IPS-18c (cell line): ENCODE data around the gene CDKN2AIPNL.
"Not testable (repeated sequence)": the region's sequence is repeated elsewhere in the genome, so short reads cannot be mapped to it uniquely, and the experiment has no call there.

ENCODE experiments used
- H3K4me3 ChIP-seq: 2 replicates; pipeline ENCODE4 v1.7.0; 2013; ENCODE audit warnings: low read depth, mild to moderate bottlenecking, low read length, moderate library complexity; ENCODE audit not compliant: insufficient read depth
- H3K9me3 ChIP-seq: one replicate; pipeline ENCODE4 v1.6.1; 2013; ENCODE audit warnings: mild to moderate bottlenecking, low read length, moderate library complexity; ENCODE audit not compliant: control insufficient read depth, insufficient read depth

The CDKN2AIPNL gene

DNA sequence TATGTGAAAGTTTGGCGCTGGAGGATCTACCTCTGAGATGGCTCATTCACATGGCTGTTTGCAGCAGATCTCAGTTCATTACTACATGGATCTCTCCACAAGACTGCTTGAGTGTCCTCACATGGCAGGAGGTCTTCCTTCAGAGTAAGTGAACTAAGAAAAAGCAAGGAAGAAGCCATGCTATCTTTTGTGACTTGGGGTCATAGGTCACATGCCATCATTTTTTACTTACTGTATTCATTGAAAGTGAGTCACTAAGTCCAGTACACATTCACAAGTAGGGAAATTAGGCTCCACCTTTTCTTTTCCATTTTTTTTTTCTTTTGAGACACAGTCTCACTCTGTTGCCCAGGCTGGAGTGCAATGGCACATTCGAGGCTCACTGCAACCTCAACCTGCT, 8.7 kb upstream of the CDKN2AIPNL start:
- H3K9me3 ChIP-seq: no peaks in the 10 kb centered on the region
- no peak overlapping the region for H3K4me3 ChIP-seq

DNA sequence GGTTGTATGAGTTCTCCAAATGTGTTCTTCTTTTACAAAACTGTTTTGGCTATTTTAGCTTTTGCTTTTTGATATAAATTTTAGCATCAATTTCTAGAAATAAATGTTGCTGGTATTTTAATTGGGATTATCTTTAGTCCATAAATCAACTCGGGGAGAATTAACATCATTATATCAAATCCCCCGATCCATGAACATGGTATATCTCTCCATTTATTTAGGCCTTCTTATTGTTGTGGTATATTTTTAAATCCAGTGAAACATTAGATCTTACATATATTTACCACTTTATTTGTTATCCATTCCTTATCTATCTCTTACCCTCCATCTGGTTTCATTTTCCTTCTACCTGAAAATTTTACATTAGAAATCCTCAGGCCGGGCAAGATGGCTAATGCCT, 7.3 kb upstream of the CDKN2AIPNL start:
- H3K4me3 ChIP-seq: no peak overlapping the region
- peaks cover 1% of the 10 kb centered on the region for H3K9me3 ChIP-seq

DNA sequence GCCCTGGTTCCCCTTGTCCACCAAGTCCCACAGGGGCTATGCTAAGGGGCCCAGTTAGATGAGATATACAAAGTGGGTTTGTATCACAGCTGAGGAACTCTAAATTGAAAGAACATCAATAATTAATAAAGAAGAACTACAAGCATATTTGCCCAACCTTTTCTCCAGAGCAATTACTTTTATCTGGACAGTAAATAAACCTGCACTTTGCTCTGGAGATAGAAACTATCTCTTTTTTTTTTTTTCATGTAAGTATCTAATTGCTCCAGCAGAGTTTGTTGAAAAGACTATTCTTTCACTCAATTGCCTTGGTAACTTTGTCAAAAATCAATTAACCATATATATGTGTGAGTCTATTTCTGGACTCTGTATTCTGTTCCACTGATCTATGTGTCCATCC, 6.0 kb upstream of the CDKN2AIPNL start:
- Histone ChIP-seq H3K9me3 (peaks cover 2% of the 10 kb centered on the region), H3K4me3 (no peak overlapping the region)

DNA sequence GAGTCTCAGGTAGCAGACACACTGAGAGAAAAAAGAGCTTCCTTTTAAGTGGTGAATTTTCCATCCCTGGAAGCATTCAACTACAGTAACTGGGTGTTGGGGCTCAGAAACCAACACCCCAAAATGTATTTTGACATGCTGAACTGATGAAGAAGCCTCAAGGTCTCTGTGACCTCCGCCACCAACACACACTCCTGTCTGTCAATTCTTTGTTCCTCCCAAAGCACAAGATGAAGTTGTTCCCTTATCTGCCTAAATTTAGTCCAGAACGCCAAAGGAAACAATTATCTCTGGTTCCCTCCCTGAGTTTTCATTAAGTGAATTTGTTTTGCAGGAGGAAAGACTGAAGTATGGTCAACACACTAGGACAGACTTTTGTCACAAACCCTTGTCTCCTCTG, 1.4 kb upstream of the CDKN2AIPNL start:
- Histone ChIP-seq H3K9me3 (peaks cover 2% of the 10 kb centered on the region), H3K4me3 (no peak overlapping the region)

DNA sequence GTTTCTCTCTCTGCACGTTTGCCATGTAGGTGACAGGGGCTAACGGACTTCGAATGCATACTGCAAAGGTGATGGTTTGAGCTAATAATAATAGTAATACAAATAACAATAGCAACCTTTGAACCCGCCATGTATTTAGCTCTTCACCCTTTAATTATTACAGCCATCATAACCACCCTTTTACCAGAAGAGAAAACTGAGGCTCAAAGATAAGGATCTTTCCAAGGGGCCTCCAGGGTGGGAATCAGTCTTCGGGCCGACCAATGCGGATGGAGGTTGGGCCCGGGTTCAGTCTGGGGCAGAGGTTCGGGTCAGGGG, 494 bp downstream of the CDKN2AIPNL start:
- Histone ChIP-seq H3K4me3 (peak overlapping the region; percentile 93), H3K9me3 (peaks cover 2% of the 10 kb centered on the region)

DNA sequence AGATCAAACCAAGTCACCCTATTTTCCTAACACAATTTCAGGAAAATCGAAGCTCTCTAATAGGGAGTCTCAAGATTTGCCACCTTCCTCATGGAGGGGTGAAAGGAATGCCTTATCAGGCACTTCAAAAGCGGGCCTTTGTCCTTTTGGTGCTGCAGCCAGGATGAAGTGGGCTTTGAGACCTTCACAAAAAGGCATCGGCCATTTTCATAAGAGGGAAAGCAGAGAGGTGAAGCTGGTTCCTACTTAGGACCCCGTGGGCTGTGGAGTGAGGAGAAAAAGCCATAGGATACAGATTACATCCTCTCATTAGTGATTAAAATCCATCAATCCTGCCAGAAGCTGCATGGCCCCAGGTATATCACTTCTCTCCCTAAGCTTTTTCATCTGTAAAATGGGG, 859 bp downstream of the CDKN2AIPNL start:
- peaks cover 2% of the 10 kb centered on the region for H3K9me3 ChIP-seq
- H3K4me3 ChIP-seq: peak overlapping the region; percentile 93

DNA sequence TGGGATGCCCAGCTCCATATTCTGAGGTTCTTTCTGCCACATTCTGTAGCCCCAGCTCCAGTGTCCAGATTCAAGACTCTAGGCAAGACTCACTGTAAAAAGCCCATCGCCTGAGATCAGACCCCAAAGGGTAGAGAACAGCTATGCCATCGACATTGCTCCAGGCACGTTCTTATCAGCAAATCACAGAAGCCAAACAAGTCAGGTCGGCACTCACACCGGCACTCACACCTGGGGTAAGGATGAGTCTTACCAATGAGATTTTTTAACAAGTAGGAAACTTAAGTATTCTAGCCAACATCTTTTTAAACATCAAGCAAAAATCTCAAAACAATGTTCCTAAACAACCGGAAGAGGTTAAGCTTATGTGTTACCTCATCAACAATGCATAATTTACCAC, 2.4 kb downstream of the CDKN2AIPNL start:
- H3K9me3 ChIP-seq: peaks cover 2% of the 10 kb centered on the region
- no peak overlapping the region for H3K4me3 ChIP-seq

DNA sequence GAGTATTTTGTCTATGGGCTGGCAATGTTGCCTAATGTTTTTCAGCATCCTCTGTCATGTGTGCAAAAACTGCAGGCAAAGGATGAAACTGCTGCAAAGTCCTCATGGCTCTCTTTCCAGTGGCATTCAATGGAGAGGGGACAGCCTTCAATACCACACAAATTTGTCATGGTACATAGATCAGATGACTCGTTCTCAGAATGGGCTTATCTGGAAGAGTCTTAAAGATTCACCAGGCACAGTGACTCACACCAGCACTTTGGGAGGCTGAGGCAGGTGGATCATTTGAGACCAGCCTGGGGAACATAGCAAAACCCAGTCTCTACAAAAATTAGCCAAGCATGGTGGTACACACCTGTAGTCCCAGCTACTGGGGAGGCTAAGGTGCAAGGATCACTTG, 5.3 kb downstream of the CDKN2AIPNL start:
- no peak overlapping the region for H3K4me3 ChIP-seq
- no peaks in the 10 kb centered on the region for H3K9me3 ChIP-seq

DNA sequence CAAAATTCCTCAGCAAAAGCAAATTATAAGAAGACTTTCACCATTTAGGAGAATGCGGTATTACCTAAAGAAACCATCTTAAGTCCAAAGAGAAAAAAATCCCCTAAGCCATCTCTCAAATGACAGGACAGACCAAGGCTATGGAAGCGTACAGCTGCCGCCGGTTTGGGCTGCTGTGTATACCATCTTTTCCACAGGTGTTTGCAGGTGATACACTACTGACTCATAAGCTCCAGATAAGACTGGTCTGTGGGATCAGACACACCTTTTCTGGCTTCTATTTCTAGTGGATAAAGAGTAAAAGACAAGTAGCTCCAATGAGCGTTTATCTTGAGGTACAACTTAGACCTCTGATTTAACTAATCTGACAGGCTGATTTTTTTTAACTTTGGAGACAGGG, 7.7 kb downstream of the CDKN2AIPNL start:
- Histone ChIP-seq H3K9me3 (no peaks in the 10 kb centered on the region), H3K4me3 (no peak overlapping the region)

DNA sequence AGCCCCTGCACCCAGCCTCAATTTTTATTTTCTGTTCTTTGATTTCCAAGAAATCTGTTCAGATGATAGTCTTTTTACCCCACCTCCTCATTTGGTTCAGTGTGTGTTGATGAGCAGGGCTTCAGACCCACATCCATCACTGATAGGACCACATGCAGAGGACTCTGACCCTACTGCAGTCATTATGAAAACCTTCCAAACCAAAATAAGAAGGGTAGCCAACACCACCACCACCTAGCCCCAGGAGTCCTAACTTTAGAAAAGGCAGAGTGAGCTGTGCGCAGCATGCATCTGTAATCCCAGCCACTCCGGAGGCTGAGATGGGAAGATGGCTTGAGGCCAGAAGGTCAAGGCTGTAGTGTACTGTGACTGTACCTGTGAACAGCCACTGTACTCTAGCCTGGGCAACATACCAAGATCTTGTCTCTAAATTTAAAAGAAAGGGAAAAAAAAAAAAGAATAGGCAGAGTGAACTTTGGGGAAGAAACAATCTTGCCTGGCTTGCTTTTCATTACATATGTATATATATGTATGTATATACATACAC, 13.0 kb downstream of the CDKN2AIPNL start:
- no peaks in the 10 kb centered on the region for H3K9me3 ChIP-seq
- H3K4me3 ChIP-seq: no peak overlapping the region

DNA sequence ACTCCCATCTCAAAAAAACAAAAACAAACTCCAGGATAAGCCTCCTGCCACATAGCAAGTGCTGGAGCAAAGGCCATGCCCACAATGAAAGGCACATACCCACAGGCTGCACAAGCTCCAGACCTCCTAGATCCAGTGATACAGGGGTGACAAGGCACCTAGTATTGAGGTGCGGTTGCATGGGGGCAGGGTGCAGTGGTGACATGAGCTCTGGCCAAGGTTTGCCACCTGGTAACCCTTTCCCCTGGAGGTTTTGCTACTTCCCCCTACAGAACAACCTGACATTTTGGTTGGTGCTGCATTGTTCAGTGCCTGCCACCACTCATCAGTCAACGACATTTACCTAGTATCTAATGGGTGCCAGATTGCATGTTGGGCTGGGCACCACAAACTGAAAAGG, 14.5 kb downstream of the CDKN2AIPNL start:
- H3K4me3 ChIP-seq: no peak overlapping the region
- H3K9me3 ChIP-seq: no peaks in the 10 kb centered on the region

DNA sequence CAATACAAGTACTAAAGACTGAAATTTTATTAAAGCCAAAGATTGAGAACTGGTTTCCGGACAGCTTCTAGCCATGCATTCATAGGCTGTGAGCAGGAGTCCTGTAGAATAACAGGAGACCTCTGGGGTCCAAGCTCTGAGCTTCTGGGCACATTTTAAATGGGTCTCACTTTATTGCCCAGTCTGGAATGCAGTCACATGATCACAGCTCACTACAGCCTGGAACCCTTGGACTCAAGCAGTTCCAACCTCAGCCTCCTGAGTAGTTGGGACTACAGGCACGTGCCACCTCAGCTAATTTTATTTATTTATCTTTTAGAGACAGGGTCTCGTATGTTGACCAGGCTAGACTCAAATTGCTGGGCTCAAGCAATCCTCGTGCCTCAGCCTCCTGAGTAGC, 15.4 kb downstream of the CDKN2AIPNL start:
- H3K9me3 ChIP-seq: no peaks in the 10 kb centered on the region

DNA sequence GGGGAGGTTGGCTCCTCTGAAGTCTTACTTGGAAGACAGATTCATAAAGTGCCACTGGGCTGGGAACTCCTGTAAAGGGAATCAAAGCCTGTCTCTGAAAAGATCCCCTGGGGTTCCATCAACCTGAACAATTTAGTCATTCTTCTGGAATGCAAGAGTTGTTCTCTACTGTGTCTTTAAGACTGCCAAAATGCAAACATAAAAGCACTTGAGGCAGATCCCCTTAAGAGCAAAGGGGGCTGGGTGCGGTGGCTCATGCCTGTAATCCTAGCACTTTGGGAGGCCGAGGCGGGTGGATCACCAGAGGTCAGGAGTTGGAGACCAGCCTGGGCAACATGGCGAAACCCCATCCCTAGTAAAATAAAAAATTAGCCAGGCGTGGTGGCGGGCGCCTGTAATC, 16.7 kb downstream of the CDKN2AIPNL start:
- Histone ChIP-seq H3K4me3 (no peak overlapping the region), H3K9me3 (no peaks in the 10 kb centered on the region)

More for the DNA sequence above, 15.4 kb downstream of the CDKN2AIPNL start:
- H3K4me3 ChIP-seq: no peak overlapping the region

DNA sequence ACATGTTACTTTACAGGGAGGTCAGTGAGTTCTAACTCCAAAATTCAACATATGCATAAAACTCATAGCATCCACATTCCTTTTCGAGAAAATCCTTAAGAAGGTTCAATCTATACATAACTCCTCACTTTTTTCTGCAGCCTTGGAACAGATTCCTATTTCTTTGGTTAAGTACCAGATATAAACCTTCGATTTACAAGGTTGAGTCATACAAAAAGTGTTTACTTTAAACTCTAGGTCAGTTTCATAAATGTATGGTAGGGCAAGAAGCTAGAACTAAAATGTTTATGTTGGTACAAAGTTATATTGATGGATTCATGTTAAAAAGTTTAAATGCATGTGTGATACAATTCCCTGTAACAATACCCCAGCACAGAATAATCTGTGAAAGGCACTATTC, 19.4 kb downstream of the CDKN2AIPNL start:
- H3K9me3 ChIP-seq: no peaks in the 10 kb centered on the region
- H3K4me3 ChIP-seq: no peak overlapping the region

DNA sequence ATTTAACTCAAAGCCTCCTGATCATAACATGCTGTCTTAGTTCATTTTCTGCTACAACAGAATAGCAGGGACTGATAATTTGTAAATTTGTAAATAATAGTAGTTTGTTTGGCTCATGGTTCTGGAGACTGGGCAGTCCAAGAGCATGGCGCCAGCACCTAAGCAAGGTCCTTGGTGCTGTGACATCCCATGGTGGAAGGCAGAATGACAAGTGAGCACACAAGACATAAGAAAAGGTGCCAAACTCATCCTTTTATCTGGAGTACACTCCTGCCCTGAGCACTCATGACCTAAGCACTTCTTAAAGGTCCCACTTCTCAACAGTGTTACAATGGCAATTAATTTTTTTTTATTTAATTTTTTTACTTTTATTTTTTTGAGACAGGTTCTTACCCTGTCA, 24.2 kb downstream of the CDKN2AIPNL start:
- H3K4me3 ChIP-seq: no peak overlapping the region
- H3K9me3 ChIP-seq: no peaks in the 10 kb centered on the region

DNA sequence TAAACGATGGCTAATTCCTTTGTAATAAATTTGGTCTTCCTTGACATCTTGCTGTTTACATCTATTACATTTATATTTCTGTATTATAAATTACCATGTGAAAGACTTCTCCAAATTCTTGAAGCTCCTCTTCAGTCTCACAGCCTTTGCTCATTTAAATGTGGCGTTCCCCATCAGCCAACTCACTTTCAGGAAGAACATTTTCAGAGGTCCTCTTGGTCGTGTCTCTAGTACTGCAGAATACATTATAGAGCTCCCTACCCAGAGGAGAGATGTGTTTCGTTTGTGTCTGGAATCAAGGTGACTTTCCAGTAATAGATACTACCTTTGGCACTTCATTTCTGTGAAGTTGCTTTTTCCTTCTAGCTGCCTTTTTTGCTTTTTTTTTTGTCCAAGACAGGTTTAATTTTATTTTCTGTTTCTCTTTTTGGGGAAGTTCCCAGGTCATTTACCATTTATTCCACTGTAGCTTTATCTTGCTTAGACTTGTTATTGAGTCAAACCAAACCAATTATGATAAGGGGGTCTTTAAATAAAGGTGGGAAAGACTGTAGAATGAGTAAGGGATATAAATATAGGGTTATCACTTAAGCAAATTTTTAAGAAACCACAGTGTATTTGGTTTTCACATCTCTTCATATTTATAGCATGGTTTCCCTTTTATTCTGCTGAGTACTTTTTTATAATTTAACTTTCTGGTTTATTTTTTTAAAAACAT, 27.5 kb downstream of the CDKN2AIPNL start:
- H3K4me3 ChIP-seq: no peak overlapping the region

DNA sequence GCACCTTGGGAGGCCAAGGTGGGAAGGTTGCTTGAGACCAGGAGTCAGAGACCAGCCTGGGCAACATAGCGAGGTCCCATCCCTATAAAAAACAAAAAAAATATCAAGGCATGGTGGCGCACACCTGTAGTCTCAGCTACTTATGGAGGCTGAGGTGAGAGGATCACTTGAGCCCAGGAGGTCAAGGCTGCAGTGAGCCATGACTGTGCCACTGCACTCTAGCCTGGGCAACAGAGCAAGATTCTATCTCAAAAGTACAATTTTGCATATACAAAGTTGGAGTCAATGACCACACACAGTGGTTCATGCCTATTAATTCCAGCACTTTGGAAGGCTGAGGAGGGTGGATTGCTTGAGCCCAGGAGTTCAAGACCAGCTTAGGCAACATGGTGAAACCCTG, 29.5 kb downstream of the CDKN2AIPNL start:
- H3K9me3 ChIP-seq, H3K4me3 ChIP-seq: not testable (repeated sequence)

More for the DNA sequence above, 27.5 kb downstream of the CDKN2AIPNL start:
- peaks cover 2% of the 10 kb centered on the region for H3K9me3 ChIP-seq

DNA sequence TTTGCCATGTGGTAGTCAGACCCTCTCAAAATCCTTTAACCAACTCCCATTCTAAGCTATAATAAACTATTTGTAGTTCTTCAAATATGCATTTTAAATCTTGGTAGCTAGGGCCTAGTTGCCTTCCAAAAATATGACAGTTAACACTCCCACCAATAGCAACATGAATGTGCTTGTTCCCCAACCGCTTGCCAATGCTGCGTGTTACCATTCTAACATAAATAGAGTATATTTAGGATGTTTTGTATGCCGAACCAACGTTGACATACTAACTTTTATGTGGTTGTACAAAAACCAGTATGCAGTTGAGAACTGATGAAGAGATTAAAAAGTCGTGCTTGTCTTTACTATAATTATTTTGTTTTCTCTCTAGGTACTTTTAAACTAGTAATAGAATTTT, 31.3 kb downstream of the CDKN2AIPNL start:
- Histone ChIP-seq H3K4me3 (no peak overlapping the region), H3K9me3 (peaks cover 2% of the 10 kb centered on the region)

DNA sequence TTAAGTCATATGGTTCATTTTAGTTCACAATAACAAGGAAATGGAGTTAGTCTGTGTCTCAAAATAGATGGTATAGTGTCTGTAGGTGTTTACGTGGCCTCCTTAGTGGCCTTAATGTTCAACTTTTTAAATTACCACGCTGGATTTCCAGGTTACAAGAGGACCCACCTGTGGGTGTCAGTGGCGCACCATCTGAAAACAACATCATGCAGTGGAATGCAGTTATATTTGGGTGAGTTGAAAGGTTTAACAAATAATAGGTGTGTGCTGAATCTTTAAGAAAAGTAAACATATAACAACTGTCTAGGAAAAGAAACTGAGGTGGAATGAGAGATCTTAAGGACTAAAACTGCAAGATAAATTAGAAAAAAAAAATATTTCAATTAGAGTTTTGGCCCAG, 37.4 kb downstream of the CDKN2AIPNL start:
- Histone ChIP-seq H3K4me3 (no peak overlapping the region), H3K9me3 (peaks cover 3% of the 10 kb centered on the region)
